ENCODE measurements around the gene PNPLA6.
A peak's percentile ranks its signal among the peaks of the same experiment; 100 is the strongest.
"Not testable (repeated sequence)": the region's sequence is repeated elsewhere in the genome, so short reads cannot be mapped to it uniquely, and the experiment has no call there.

The PNPLA6 gene

GRCh38 chr19:7533925-7534480, 1.5 kb upstream of the PNPLA6 start:
- DNase-seq: peak; percentile 69 to 85 (median 80)

- peak in 3 of 6 experiments; percentile 40 to 42 (median 41) for DNase-seq
Measured at GRCh38 chr19:7534531-7535046, 928 bp upstream of the PNPLA6 start.

- DNase-seq: no peak
Measured at GRCh38 chr19:7535998-7536695, 630 bp downstream of the PNPLA6 start.

GRCh38 chr19:7538990-7539389, 3.5 kb downstream of the PNPLA6 start:
- not testable (repeated sequence) for DNase-seq

GRCh38 chr19:7539827-7540425, 4.4 kb downstream of the PNPLA6 start:
- DNase-seq: no peak

GRCh38 chr19:7540761-7541474, 5.4 kb downstream of the PNPLA6 start:
- DNase-seq: no peak

GRCh38 chr19:7541475-7541824, 5.9 kb downstream of the PNPLA6 start:
- DNase-seq: no peak

GRCh38 chr19:7541828-7542443, 6.4 kb downstream of the PNPLA6 start:
- no peak for DNase-seq

- DNase-seq: no peak
Measured at GRCh38 chr19:7542556-7543348, 7.2 kb downstream of the PNPLA6 start.

- DNase-seq: no peak
Measured at GRCh38 chr19:7544626-7545025, 9.1 kb downstream of the PNPLA6 start.

- no peak for DNase-seq
Measured at GRCh38 chr19:7545300-7545699, 9.8 kb downstream of the PNPLA6 start.

GRCh38 chr19:7545904-7546303, 10.4 kb downstream of the PNPLA6 start:
- no peak for DNase-seq

- DNase-seq: no peak
Measured at GRCh38 chr19:7547159-7547558, 11.6 kb downstream of the PNPLA6 start.

- DNase-seq: no peak
Measured at GRCh38 chr19:7549429-7550148, 14.1 kb downstream of the PNPLA6 start.

GRCh38 chr19:7550169-7550770, 14.8 kb downstream of the PNPLA6 start:
- no peak for DNase-seq

GRCh38 chr19:7550987-7551761, 15.7 kb downstream of the PNPLA6 start:
- peak in 5 of 6 experiments; percentile 13 to 42 (median 15) for DNase-seq

- DNase-seq: no peak
Measured at GRCh38 chr19:7552781-7553180, 17.3 kb downstream of the PNPLA6 start.

- DNase-seq: no peak
Measured at GRCh38 chr19:7554565-7554964, 19.0 kb downstream of the PNPLA6 start.

- DNase-seq: peak in 2 of 6 experiments; percentile 4 to 14
Measured at GRCh38 chr19:7554990-7555864, 19.7 kb downstream of the PNPLA6 start.
